HG03103 (cell line): ENCODE measurements around the gene CELA3A.

Experiments used
- ATAC-seq: cut with Tn5 transposase; IDR thresholded peaks from one replicate; pipeline ENCODE4 v1.9.1; 2021; ENCODE audit warnings: low read depth; ENCODE audit not compliant: unreplicated experiment

The CELA3A gene

GRCh38 chr1:22045604-22046228, 44.3 kb downstream of the CELA3A start:
- no peak for ATAC-seq

GRCh38 chr1:22048351-22049192, 47.1 kb downstream of the CELA3A start:
- ATAC-seq: no peak

- ATAC-seq: no peak
These were observed 48.9 kb downstream of the CELA3A start for GRCh38 chr1:22050330-22050729.

- no peak for ATAC-seq
These were observed 50.2 kb downstream of the CELA3A start for GRCh38 chr1:22051607-22052114.

- ATAC-seq: peak; percentile 65
These were observed 50.9 kb downstream of the CELA3A start, which contains the start of gene CDC42 for GRCh38 chr1:22052115-22053016. Gene CDC42 (plus strand): TSS chr1:22052709. CDS start chr1:22078479, 25,770 bp downstream.

GRCh38 chr1:22053017-22053860, 51.8 kb downstream of the CELA3A start:
- peak; percentile 35 for ATAC-seq

GRCh38 chr1:22053861-22054770, 52.7 kb downstream of the CELA3A start:
- no peak for ATAC-seq

GRCh38 chr1:22055463-22055862, 54.0 kb downstream of the CELA3A start:
- no peak for ATAC-seq

GRCh38 chr1:22056043-22056442, 54.6 kb downstream of the CELA3A start:
- ATAC-seq: no peak

GRCh38 chr1:22056936-22057335, 55.5 kb downstream of the CELA3A start:
- no peak for ATAC-seq

- no peak for ATAC-seq
These were observed 56.4 kb downstream of the CELA3A start for GRCh38 chr1:22057861-22058260.
